KG1 (cell line): ENCODE data around the gene UNC13B.
"Not testable (repeated sequence)": the region's sequence is repeated elsewhere in the genome, so short reads cannot be mapped to it uniquely, and the experiment has no call there.

Experiments used
- DNase-seq: peaks from one replicate; lab custom pipeline; 2025; lab: John Stamatoyannopoulos, UW

UNC13B gene

GRCh38 chr9:35380039-35380438 lies 218.2 kb downstream of the UNC13B start:
- no peak for DNase-seq

GRCh38 chr9:35380619-35381018 lies 218.8 kb downstream of the UNC13B start:
- no peak for DNase-seq

- DNase-seq: no peak
Observed at GRCh38 chr9:35385042-35385441, 223.2 kb downstream of the UNC13B start.

- no peak for DNase-seq
Observed at GRCh38 chr9:35395076-35395705, 233.4 kb downstream of the UNC13B start.

GRCh38 chr9:35395706-35396101 lies 233.9 kb downstream of the UNC13B start:
- no peak for DNase-seq

- DNase-seq: no peak
Observed at GRCh38 chr9:35396560-35397215, 234.9 kb downstream of the UNC13B start.

- DNase-seq: no peak
Observed at GRCh38 chr9:35397216-35397698, 235.4 kb downstream of the UNC13B start.

- DNase-seq: no peak
Observed at GRCh38 chr9:35397923-35398322, 236.1 kb downstream of the UNC13B start.

GRCh38 chr9:35398651-35399335 lies 237.0 kb downstream of the UNC13B start:
- no peak for DNase-seq

GRCh38 chr9:35404865-35405264 lies 243.1 kb downstream of the UNC13B start:
- DNase-seq: no peak

GRCh38 chr9:35406183-35406959 lies 244.6 kb downstream of the UNC13B start:
- DNase-seq: no peak

- no peak for DNase-seq
Observed at GRCh38 chr9:35407846-35408245, 246.0 kb downstream of the UNC13B start.

- DNase-seq: not testable (repeated sequence)
Observed at GRCh38 chr9:35409434-35409833, 247.6 kb downstream of the UNC13B start.

GRCh38 chr9:35414889-35415288 lies 253.1 kb downstream of the UNC13B start:
- no peak for DNase-seq

GRCh38 chr9:35415402-35416097 lies 253.7 kb downstream of the UNC13B start:
- DNase-seq: no peak

GRCh38 chr9:35416098-35416427 lies 254.3 kb downstream of the UNC13B start:
- DNase-seq: no peak

- DNase-seq: no peak
Observed at GRCh38 chr9:35422346-35422745, 260.5 kb downstream of the UNC13B start.

GRCh38 chr9:35422753-35423152 lies 260.9 kb downstream of the UNC13B start:
- no peak for DNase-seq

GRCh38 chr9:35423499-35423898 lies 261.7 kb downstream of the UNC13B start:
- no peak for DNase-seq

- no peak for DNase-seq
Observed at GRCh38 chr9:35424356-35425352, 262.8 kb downstream of the UNC13B start.

GRCh38 chr9:35426627-35427026 lies 264.8 kb downstream of the UNC13B start:
- DNase-seq: no peak
